Thyroid gland (tissue), 4 donors: ENCODE measurements around the gene SLC6A6.

Experiments
- POLR2A ChIP-seq, 2 donors: fragments of 450-650 bp; IDR thresholded peaks; one replicate each; pipeline ENCODE4 v1.6.1; 2017; ENCODE audit warnings: antibody characterized with exemption in 2 of 2, mild to moderate bottlenecking in 2 of 2, moderate library complexity in 1 of 2
- TF ChIP-seq, protein P1 (sequence below), 6 experiments: fragments of 200-600 bp in 3 of 6; fragments of 450-650 bp in 3 of 6; sonication (generic) in 3 of 6; IDR thresholded peaks; one replicate each; pipeline ENCODE4 v1.5.1; 2016 to 2019; ENCODE audit warnings: antibody characterized with exemption in 6 of 6, mild to moderate bottlenecking in 2 of 6, inconsistent platforms in 1 of 6, moderate library complexity in 1 of 6

- TF ChIP-seq, protein P1, sequence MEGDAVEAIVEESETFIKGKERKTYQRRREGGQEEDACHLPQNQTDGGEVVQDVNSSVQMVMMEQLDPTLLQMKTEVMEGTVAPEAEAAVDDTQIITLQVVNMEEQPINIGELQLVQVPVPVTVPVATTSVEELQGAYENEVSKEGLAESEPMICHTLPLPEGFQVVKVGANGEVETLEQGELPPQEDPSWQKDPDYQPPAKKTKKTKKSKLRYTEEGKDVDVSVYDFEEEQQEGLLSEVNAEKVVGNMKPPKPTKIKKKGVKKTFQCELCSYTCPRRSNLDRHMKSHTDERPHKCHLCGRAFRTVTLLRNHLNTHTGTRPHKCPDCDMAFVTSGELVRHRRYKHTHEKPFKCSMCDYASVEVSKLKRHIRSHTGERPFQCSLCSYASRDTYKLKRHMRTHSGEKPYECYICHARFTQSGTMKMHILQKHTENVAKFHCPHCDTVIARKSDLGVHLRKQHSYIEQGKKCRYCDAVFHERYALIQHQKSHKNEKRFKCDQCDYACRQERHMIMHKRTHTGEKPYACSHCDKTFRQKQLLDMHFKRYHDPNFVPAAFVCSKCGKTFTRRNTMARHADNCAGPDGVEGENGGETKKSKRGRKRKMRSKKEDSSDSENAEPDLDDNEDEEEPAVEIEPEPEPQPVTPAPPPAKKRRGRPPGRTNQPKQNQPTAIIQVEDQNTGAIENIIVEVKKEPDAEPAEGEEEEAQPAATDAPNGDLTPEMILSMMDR (IDR thresholded peaks at IDR 0.05): no peak
- no peak for TF ChIP-seq POLR2A (IDR thresholded peaks at IDR 0.05)
Measured at GRCh38 chr3:14480207-14481017, 78.0 kb downstream of the SLC6A6 start.
